Measurements from ENCODE around the gene MBNL2.

Gene MBNL2

DNA sequence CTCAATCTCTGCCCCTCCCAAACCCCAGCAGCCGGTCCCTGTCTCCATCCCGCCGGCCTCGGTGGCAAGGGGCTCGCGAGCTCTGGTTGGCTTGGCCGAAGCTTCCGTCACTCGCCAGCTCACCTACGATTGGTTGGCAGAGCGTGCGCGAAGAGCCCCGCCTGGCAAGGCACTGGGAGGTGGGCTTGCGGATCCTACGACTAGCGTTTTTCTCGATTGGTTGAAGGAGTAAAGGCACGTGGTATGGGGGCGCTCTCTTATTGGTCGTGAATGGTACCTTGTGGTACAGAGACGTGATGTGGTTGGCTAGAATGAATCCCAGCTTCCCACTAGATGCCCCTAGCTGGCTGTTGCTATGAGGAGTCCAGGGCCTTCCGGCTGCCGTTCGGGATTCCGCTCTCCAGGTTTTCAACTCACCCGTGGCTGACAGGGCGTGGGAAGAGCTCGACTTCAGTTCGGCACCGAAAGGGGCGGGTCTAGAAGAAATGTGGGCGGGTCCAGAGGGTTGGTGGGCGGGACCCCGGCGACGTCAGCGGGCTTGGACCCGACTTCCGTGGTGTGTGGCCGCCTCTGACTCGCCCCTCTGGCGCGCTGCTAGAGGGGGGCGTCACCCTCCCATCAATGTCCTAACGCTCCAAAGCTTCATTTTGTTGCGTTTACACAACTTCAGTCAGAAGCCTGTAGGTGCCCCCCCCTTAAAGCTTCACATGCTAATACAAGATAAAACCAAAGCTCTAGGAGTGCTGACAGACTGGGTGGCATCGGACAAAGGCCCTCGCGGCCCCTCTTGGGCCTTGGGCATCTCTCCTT, 211.0 kb downstream of the MBNL2 start:
- H3K36me3 ChIP-seq (ENCODE audit: low read length), result no peaks in the 10 kb centered on the region
- no peaks in the 10 kb centered on the region for H3K27me3 ChIP-seq (ENCODE audit: low read length)
- H3K4me3 ChIP-seq (ENCODE audit: insufficient read depth, low read length, poor library complexity, severe bottlenecking), result peak overlapping the region; percentile 96
- H3K4me2 ChIP-seq (ENCODE audit: low read depth, low read length, poor library complexity, severe bottlenecking), result peak overlapping the region; percentile 94
- peak overlapping the region; percentile 91 for H3K27ac ChIP-seq (ENCODE audit: low read depth, low read length)
- no peaks in the 10 kb centered on the region for H3K9me2 ChIP-seq (replicated peaks; ENCODE audit: insufficient read depth, low read length)
- TF ChIP-seq EZH2phosphoT487 (conservative IDR thresholded peaks at IDR 0.05; ENCODE audit: low read length), result no peak
- peak overlapping the region; percentile 94 for H2AFZ ChIP-seq (ENCODE audit: low read depth, low read length, severe bottlenecking)
- H4K20me1 ChIP-seq (ENCODE audit: low read depth, low read length), result no peaks in the 10 kb centered on the region
- peak overlapping the region; percentile 91 for H3K9ac ChIP-seq (ENCODE audit: low read length)
- no peaks in the 10 kb centered on the region for H3K9me3 ChIP-seq (ENCODE audit: insufficient read depth, low read length)
- peaks cover 15% of the 10 kb centered on the region; the same call in 1 of the 2 replicates for H3F3A ChIP-seq (ENCODE audit: insufficient read depth)
- H3K79me2 ChIP-seq (ENCODE audit: insufficient read depth, low read length), result peaks cover 9% of the 10 kb centered on the region; the same call in 1 of the 2 replicates

DNA sequence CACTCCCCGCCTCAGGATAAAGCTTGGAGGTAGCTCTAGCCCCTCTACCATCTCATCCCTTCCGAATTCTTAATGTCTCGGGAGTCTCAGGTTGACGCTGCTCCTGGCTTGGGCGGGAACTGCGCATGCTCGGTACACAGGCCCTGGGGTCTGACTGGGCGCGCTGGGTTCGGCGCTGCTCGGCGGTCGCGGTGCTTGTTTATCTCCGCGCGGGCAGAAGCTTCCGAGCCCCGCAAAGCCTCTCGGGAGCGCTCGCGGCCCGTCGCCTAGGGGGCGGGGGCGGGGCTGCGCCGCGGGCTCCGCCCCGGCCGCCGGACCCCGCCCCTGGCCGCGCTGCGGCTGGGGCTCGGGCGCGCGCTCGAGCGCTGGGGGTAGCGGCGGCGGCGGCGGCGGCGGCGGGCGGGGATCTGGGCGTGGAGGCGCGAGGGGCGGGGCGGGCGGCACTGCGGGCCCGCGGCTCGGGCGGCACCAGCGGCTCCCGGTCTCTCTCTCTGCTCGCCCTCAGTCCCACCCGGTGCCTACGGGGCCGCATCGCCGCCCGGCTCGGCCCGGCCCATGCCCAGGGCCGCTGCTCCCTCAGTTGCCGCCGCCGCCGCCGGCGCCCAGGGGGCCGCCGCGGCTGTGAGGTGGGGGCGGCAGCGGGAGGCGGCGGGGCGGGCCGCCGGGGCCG, 211.7 kb downstream of the MBNL2 start, which contains the start of gene RAP2A:
Gene RAP2A, plus strand, starts transcription at position 443 of the 670 bp plus-strand sequence. CDS start 302 bp downstream, outside the sequence.
- H3K36me3 ChIP-seq (ENCODE audit: low read length), result no peaks in the 10 kb centered on the region
- H3K4me3 ChIP-seq (ENCODE audit: insufficient read depth, low read length, poor library complexity, severe bottlenecking), result peak within 1 kb of the TSS; percentile 96
- no peak for TF ChIP-seq EZH2phosphoT487 (conservative IDR thresholded peaks at IDR 0.05; ENCODE audit: low read length)
- TF ChIP-seq, protein P1, sequence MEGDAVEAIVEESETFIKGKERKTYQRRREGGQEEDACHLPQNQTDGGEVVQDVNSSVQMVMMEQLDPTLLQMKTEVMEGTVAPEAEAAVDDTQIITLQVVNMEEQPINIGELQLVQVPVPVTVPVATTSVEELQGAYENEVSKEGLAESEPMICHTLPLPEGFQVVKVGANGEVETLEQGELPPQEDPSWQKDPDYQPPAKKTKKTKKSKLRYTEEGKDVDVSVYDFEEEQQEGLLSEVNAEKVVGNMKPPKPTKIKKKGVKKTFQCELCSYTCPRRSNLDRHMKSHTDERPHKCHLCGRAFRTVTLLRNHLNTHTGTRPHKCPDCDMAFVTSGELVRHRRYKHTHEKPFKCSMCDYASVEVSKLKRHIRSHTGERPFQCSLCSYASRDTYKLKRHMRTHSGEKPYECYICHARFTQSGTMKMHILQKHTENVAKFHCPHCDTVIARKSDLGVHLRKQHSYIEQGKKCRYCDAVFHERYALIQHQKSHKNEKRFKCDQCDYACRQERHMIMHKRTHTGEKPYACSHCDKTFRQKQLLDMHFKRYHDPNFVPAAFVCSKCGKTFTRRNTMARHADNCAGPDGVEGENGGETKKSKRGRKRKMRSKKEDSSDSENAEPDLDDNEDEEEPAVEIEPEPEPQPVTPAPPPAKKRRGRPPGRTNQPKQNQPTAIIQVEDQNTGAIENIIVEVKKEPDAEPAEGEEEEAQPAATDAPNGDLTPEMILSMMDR (IDR thresholded peaks at IDR 0.05; ENCODE audit: insufficient read depth, low read length, poor library complexity, severe bottlenecking), result no peak
- H3K9me2 ChIP-seq (replicated peaks; ENCODE audit: insufficient read depth, low read length), result no peaks in the 10 kb centered on the region
- peak within 1 kb of the TSS; percentile 94 for H2AFZ ChIP-seq (ENCODE audit: low read depth, low read length, severe bottlenecking)
- peaks cover 15% of the 10 kb centered on the region; the same call in 1 of the 2 replicates for H3F3A ChIP-seq (ENCODE audit: insufficient read depth)
- peaks cover 9% of the 10 kb centered on the region; the same call in 1 of the 2 replicates for H3K79me2 ChIP-seq (ENCODE audit: insufficient read depth, low read length)
- H4K20me1 ChIP-seq (ENCODE audit: low read depth, low read length), result no peaks in the 10 kb centered on the region
- H3K4me2 ChIP-seq (ENCODE audit: low read depth, low read length, poor library complexity, severe bottlenecking), result peak within 1 kb of the TSS; percentile 94
- H3K9me3 ChIP-seq (ENCODE audit: insufficient read depth, low read length), result no peaks in the 10 kb centered on the region
- peak within 1 kb of the TSS; percentile 91 for H3K9ac ChIP-seq (ENCODE audit: low read length)
- no peaks in the 10 kb centered on the region for H3K27me3 ChIP-seq (ENCODE audit: low read length)
- H3K27ac ChIP-seq (ENCODE audit: low read depth, low read length), result peak within 1 kb of the TSS; percentile 91

DNA sequence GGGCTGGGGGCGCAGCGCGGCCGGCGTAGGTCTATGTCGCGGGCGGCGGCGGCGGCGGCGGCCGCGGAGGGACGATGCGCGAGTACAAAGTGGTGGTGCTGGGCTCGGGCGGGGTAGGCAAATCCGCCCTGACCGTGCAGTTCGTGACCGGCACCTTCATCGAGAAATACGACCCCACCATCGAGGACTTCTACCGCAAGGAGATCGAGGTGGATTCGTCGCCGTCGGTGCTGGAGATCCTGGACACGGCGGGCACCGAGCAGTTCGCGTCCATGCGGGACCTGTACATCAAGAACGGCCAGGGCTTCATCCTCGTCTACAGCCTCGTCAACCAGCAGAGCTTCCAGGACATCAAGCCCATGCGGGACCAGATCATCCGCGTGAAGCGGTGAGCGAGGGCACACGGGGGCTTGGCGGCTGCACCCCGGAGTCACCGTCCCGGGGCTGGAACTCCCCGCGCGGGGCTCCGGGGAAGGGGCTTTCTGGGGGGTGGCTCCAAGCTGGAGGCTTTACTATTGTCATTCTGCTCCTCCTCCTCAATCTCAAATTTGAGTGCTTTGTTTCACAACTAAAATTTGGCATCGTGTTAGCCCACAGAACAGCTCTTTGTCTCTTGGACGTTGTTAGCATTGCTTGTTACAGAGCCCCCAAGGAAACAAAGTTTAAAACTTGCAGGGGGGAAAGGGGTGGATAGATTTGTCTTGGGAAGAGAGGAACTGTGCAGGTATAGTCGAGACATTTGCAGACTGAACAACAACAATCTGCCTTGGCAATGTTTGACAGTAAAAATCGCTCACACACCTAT, 212.5 kb downstream of the MBNL2 start:
- no peaks in the 10 kb centered on the region for H3K36me3 ChIP-seq (ENCODE audit: low read length)

More for the DNA sequence above, 212.5 kb downstream of the MBNL2 start:
- peak overlapping the region; percentile 67 for H3K4me2 ChIP-seq (ENCODE audit: low read depth, low read length, poor library complexity, severe bottlenecking)
- H3K27ac ChIP-seq (ENCODE audit: low read depth, low read length), result no peak overlapping the region; the same call in 1 of the 2 replicates
- H3K9me2 ChIP-seq (replicated peaks; ENCODE audit: insufficient read depth, low read length), result no peaks in the 10 kb centered on the region
- no peaks in the 10 kb centered on the region for H3K27me3 ChIP-seq (ENCODE audit: low read length)
- peak overlapping the region; percentile 58 for H3K9ac ChIP-seq (ENCODE audit: low read length)
- H3K4me3 ChIP-seq (ENCODE audit: insufficient read depth, low read length, poor library complexity, severe bottlenecking), result peak overlapping the region; percentile 58
- peaks cover 9% of the 10 kb centered on the region; the same call in 1 of the 2 replicates for H3K79me2 ChIP-seq (ENCODE audit: insufficient read depth, low read length)
- no peaks in the 10 kb centered on the region for H3K9me3 ChIP-seq (ENCODE audit: insufficient read depth, low read length)
- TF ChIP-seq, protein P1 (IDR thresholded peaks at IDR 0.05; ENCODE audit: insufficient read depth, low read length, poor library complexity, severe bottlenecking), result no peak
- no peak for TF ChIP-seq EZH2phosphoT487 (conservative IDR thresholded peaks at IDR 0.05; ENCODE audit: low read length)
- peak overlapping the region; percentile 7 for H2AFZ ChIP-seq (ENCODE audit: low read depth, low read length, severe bottlenecking)
- peaks cover 15% of the 10 kb centered on the region; the same call in 1 of the 2 replicates for H3F3A ChIP-seq (ENCODE audit: insufficient read depth)
- no peaks in the 10 kb centered on the region for H4K20me1 ChIP-seq (ENCODE audit: low read depth, low read length)
